SK-N-SH treated with all-trans-retinoic acid at 6 μM for 48 hours (cell line): ENCODE data around the gene ITPR2.

Experiments
- CSDC2 ChIP-seq: fragments of 250-450 bp; sonication (Bioruptor Pico); IDR thresholded peaks from 2 replicates; pipeline ENCODE4 v1.5.0; 2020; ENCODE audit warnings: mild to moderate bottlenecking, moderate library complexity
- ISL1 ChIP-seq: fragments of 250-450 bp; sonication (Bioruptor Pico); IDR thresholded peaks from 2 replicates; pipeline ENCODE4 v2.1.2; 2022; ENCODE audit warnings: mild to moderate bottlenecking, moderate library complexity
- OSR1 ChIP-seq: fragments of 250-450 bp; sonication (Bioruptor Pico); IDR thresholded peaks from 2 replicates; pipeline ENCODE4 v1.8.0; 2022; ENCODE audit warnings: moderate library complexity, mild to moderate bottlenecking, inconsistent platforms
- SNAI2 ChIP-seq: fragments of 250-450 bp; sonication (Bioruptor Pico); IDR thresholded peaks from 2 replicates; pipeline ENCODE4 v1.5.0; 2020; ENCODE audit warnings: mild to moderate bottlenecking, moderate library complexity
- TOX ChIP-seq: fragments of 250-450 bp; sonication (Bioruptor Pico); IDR thresholded peaks from 2 replicates; pipeline ENCODE4 v1.8.0; 2021; ENCODE audit warnings: mild to moderate bottlenecking, moderate library complexity, borderline replicate concordance
- ZFP3 ChIP-seq: fragments of 250-450 bp; sonication (Bioruptor Pico); IDR thresholded peaks from 2 replicates; pipeline ENCODE4 v1.5.0; 2020; ENCODE audit warnings: mild to moderate bottlenecking, moderate library complexity
- ZFP30 ChIP-seq: fragments of 450-650 bp; formaldehyde crosslinking; IDR thresholded peaks from 2 replicates; pipeline ENCODE4 v1.5.0; 2022; ENCODE audit warnings: mild to moderate bottlenecking, moderate library complexity
- TF ChIP-seq, protein P1 (sequence below): fragments of 250-450 bp; sonication (Bioruptor Pico); IDR thresholded peaks from 2 replicates; pipeline ENCODE4 v1.8.0; 2020; ENCODE audit warnings: mild to moderate bottlenecking, moderate library complexity, borderline replicate concordance
- TF ChIP-seq, protein P2 (sequence below): fragments of 250-450 bp; sonication (Bioruptor Pico); IDR thresholded peaks from 2 replicates; pipeline ENCODE4 v1.5.0; 2020; ENCODE audit warnings: mild to moderate bottlenecking, moderate library complexity
- TF ChIP-seq, protein P3 (sequence below): fragments of 250-450 bp; sonication (Bioruptor Pico); IDR thresholded peaks from 2 replicates; pipeline ENCODE4 v1.5.1; 2020; ENCODE audit warnings: low read depth, mild to moderate bottlenecking, moderate library complexity

DNA sequence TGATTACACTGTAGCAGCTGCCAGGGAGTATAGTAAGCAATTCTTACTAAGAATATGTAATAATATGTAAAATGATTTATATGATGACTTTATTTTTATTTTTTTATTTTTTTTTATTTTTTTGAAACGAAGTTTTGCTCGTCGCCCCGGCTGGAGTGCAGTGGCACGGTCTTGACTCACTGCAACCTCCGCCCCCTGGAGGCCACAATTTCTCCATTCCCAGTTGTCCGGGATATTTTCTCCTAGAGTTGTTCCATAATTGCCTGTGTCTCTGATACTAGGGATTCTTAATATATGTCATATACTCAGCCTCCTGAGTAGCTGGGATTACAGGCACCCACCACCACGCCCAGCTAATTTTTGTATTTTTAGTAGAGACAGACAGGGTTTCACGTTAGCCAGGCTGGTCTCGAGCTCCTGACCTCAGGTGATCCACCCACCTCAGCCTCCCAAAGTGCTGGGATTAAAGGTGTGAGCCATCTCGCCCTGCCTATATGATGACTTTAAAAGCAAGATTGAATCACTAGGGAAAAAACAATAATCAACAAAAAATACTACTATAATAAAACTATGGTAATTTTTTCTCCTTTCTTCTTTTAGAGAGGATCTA is 12.2 kb upstream of the ITPR2 start:
- TF ChIP-seq OSR1 (CRISPR knock-in tag) (no peak), SNAI2 (CRISPR knock-in tag) (no peak), ZFP30 (CRISPR knock-in tag) (no peak), TOX (CRISPR knock-in tag) (no peak), ISL1 (CRISPR knock-in tag) (no peak), CSDC2 (CRISPR knock-in tag) (no peak), ZFP3 (CRISPR knock-in tag) (no peak)
- TF ChIP-seq, protein P1, sequence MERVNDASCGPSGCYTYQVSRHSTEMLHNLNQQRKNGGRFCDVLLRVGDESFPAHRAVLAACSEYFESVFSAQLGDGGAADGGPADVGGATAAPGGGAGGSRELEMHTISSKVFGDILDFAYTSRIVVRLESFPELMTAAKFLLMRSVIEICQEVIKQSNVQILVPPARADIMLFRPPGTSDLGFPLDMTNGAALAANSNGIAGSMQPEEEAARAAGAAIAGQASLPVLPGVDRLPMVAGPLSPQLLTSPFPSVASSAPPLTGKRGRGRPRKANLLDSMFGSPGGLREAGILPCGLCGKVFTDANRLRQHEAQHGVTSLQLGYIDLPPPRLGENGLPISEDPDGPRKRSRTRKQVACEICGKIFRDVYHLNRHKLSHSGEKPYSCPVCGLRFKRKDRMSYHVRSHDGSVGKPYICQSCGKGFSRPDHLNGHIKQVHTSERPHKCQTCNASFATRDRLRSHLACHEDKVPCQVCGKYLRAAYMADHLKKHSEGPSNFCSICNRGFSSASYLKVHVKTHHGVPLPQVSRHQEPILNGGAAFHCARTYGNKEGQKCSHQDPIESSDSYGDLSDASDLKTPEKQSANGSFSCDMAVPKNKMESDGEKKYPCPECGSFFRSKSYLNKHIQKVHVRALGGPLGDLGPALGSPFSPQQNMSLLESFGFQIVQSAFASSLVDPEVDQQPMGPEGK = no peak
- TF ChIP-seq, protein P2, sequence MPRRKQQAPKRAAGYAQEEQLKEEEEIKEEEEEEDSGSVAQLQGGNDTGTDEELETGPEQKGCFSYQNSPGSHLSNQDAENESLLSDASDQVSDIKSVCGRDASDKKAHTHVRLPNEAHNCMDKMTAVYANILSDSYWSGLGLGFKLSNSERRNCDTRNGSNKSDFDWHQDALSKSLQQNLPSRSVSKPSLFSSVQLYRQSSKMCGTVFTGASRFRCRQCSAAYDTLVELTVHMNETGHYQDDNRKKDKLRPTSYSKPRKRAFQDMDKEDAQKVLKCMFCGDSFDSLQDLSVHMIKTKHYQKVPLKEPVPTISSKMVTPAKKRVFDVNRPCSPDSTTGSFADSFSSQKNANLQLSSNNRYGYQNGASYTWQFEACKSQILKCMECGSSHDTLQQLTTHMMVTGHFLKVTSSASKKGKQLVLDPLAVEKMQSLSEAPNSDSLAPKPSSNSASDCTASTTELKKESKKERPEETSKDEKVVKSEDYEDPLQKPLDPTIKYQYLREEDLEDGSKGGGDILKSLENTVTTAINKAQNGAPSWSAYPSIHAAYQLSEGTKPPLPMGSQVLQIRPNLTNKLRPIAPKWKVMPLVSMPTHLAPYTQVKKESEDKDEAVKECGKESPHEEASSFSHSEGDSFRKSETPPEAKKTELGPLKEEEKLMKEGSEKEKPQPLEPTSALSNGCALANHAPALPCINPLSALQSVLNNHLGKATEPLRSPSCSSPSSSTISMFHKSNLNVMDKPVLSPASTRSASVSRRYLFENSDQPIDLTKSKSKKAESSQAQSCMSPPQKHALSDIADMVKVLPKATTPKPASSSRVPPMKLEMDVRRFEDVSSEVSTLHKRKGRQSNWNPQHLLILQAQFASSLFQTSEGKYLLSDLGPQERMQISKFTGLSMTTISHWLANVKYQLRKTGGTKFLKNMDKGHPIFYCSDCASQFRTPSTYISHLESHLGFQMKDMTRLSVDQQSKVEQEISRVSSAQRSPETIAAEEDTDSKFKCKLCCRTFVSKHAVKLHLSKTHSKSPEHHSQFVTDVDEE (CRISPR knock-in tag) = no peak
- TF ChIP-seq, protein P3, sequence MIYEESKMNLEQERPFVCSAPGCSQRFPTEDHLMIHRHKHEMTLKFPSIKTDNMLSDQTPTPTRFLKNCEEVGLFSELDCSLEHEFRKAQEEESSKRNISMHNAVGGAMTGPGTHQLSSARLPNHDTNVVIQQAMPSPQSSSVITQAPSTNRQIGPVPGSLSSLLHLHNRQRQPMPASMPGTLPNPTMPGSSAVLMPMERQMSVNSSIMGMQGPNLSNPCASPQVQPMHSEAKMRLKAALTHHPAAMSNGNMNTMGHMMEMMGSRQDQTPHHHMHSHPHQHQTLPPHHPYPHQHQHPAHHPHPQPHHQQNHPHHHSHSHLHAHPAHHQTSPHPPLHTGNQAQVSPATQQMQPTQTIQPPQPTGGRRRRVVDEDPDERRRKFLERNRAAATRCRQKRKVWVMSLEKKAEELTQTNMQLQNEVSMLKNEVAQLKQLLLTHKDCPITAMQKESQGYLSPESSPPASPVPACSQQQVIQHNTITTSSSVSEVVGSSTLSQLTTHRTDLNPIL = no peak
